ENCODE data around the gene INVS.
"Not testable (repeated sequence)": the region's sequence is repeated elsewhere in the genome, so short reads cannot be mapped to it uniquely, and the experiment has no call there.

Gene INVS

DNA sequence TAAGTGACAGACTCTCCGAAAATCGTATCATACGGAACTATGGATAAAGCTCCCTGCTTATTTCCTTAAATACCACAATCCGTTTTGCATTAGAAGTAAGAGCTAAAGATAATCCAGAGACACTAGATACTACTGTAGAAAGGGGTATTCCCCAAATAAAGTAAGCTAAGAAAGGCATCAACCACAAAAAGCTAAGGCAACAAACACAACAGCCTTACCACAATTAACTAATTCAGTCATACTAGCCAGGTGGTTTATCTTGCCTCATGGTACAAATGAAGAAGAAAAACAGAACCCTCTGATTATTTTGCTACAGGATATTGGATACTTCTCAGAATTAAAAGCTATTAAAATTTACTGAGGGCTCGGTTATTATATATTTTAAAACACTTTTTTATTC, 14.3 kb upstream of the INVS start:
- DNase-seq: no peak

GRCh38 chr9:100086097-100086635, 12.9 kb upstream of the INVS start:
- DNase-seq: no peak

- no peak for DNase-seq
Observed at GRCh38 chr9:100087218-100087617, 11.8 kb upstream of the INVS start.

DNA sequence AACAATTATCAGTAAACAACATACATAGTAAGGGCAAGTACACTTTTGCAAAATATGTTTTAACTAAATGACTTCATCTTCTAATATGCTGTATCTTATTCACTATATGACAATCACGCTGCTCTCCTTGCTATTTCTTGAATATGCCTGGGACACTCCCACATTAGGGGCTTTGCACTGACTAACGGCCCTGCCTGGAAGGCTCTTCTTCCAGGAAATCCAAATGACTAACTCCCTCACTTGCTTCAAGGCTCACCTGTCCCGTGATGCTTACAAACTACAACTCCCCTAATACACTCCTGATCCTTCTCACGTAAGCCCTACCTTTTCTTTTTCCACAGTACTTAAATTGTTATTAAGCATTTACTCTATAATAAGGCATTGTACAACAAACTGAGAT, 10.8 kb upstream of the INVS start:
- DNase-seq: no peak

- DNase-seq: no peak
Observed at GRCh38 chr9:100090880-100091279, 8.2 kb upstream of the INVS start.

DNA sequence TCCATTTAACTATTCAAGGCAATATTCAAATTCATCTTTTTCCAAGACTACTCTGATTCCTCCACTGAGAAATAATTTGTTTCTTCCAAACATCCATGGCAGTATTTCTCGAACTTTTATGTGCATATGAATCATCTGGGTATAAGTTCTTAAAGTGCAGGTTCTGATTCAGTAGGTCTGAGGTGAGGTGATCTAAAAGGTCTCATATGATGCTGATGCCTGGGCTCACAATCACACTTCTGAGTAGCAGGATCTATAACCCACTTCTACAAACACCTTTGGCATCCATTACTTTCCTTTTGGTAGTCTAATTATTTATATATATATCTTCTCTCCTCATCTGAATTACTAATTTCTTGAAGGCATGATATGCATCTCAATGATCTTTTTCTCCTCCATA, 7.4 kb upstream of the INVS start:
- DNase-seq: no peak

GRCh38 chr9:100092066-100092465, 7.0 kb upstream of the INVS start:
- DNase-seq: no peak

DNA sequence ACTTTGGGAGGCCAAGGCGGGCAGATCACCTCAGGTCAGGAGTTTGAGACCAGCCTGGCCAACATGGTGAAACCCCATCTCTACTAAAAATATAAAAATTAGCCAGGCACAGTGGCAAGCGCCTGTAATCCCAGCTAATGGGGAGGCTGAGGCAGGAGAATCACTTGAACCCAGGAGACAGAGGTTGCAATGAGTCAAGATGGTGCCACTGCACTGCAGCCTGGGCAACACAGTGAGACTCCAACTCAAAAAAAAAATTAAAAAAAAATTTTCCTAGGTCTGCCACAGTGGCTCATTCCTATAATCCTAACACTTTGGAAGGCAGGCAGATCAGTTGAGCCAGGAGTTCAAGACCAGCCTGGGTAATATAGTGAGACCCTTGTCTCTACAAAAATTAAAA, 4.6 kb upstream of the INVS start:
- not testable (repeated sequence) for DNase-seq

- DNase-seq: no peak
Observed at GRCh38 chr9:100096378-100096916, 2.6 kb upstream of the INVS start.

DNA sequence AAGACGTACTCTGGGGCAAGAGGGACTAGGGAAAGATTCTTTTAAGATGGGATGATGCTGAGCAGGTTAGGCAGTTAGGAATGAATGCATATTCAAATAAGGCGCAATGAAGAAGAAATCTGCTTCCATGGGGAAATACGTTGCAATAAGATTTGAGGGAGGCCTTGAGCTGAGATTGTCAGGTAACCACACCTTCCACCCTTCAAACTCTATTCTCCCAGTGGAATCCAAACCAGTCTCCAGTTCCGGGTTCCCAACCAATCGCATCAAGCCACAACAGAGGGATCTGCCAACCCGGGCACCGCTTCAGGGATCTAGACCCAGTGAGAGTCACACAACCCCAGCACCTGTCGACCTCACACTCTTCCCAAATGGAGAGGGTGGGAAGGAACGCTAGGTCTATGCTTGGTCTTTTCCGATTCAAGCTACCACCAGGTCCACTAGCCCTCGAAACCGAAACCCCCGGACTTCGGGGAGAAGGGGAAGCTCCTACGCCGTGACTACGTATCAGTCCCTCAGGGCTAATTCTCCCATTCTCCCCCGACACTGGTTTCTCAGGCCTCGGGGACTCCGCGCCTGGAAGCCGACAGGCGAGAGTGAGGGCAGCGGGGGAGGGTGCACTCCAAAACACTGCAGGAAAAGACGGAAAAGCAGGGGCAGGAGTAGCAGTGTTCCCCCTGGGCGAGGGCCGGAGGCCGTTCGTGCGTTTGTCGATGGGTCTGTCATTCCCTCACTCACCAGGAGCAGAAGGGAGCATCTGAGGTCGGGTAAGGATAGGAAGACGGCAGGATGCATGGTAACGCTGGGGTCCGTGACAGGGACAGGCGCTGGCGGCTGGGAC, 777 bp upstream of the INVS start:
- DNase-seq: peak; percentile 14

DNA sequence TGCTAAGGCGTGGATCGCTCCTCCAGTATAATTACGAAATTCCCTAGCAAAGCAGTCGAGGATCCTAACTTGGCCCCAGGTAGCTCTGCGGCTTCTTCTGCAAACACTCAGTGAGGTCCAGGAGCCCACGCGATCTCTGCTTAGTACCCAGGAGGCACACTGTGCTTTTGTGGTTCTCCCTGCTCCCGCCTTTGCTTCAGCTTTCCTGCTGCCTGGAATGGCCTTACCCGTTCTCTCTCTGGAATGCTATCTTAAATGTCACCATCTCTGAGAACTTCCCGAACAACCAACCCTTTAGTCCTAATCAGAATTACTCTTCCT, 639 bp downstream of the INVS start:
- peak; percentile 3 for DNase-seq

GRCh38 chr9:100100146-100100667, 1.2 kb downstream of the INVS start:
- no peak for DNase-seq

GRCh38 chr9:100101608-100102007, 2.6 kb downstream of the INVS start:
- no peak for DNase-seq

DNA sequence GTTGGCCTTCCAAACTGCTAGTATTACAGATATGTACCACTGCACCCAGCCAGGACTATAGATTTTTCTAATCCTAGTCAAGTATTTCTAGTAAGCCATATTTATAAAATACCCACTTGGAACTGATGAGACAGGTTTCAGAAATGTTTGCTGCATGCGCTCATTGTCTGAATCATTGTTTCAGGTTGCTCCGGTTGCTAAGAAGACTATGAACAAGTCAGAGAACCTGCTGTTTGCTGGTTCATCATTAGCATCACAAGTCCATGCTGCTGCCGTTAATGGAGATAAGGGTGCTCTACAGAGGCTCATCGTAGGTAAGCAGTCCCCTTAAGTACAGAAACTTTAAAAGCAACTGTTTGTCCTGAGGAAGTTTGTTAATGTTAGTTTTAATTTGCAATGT, 5.3 kb downstream of the INVS start:
- no peak for DNase-seq

- DNase-seq: no peak
Observed at GRCh38 chr9:100105861-100106260, 6.8 kb downstream of the INVS start.

- DNase-seq: no peak
Observed at GRCh38 chr9:100106616-100107015, 7.6 kb downstream of the INVS start.

DNA sequence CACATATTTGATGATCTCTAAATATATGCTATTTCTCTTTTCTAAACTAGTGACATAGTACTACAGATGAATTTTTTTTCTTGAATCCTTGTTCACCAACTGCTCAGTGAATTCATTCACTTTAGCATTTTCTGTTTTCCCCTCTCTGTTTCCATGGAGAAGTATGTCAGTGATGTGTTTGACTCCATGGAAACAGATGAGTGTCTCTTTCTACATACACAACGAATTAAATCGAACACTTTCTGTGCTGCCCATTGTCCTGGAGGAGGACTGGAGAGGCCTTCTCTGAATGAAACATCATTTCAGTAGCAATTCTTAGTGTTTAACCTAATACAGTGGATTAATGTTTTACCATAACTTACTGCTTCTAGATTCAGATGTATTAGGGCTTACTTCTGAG, 9.5 kb downstream of the INVS start:
- no peak for DNase-seq

DNA sequence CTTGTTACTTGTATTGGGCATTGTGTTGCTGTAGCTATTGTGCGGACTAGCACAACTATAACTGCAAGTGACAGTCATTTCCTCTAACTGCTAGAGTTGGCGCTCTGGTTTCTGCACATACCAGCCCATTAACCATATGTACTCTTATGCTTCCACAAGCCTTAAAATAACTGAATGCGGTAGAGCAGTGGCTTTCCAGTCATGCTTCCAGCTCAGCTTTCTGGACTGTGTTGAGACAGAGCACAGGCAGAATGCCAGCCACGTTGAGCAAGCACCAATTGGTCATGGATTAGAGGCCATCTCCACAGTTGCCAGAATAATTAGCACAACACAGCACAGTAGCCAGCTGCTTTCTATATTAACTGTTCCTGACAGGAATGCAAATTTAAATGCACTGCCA, 12.2 kb downstream of the INVS start:
- no peak for DNase-seq

DNA sequence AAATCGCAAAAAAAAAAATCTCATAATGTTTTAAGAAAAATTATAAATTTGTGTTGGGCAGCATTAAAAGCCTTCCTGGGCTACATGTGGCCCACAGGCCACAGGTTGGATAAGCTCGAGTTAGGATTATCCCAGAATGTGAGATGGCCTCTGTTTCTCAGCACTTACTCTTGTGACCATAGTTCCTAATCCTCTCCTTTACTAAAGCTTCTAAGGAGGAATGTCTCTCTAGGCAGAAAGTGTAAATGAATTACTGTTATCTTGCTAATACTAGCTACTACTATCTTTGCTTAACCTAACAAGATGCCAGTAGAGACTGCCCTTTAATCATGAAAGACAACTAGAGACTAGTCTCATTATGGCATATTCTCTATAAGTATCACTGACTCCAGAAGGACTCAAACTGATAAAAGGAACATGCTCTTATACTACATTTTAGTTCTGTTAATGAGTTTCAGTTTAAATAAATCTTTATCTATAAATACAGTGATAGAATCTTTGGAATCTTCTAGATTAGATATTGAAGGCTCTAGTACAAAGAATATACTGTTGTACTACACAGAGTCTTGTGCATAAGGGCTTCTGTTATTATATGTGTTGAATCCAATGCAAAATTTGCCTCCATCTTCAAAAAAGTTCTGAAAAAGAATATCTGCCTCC, 13.8 kb downstream of the INVS start:
- no peak for DNase-seq

DNA sequence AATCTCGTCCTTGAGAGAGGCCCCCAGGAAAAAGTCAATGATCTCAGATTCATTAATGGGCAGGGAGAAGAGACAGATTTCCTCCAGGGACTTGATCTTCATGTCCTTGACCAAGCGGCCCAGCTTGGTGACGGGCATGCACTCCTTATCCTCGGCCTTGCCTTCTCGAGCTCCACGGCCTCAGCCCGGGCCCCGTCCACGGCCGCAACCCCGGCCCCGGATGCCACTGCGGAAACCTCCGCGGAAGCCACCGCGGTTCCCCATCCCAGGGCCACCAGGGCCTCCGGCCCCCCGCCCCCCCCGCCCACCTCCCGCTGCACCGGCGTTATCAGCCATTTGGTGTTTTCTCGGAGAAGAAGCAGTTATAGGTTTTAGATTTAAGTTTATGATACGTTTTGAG, 18.3 kb downstream of the INVS start:
- no peak for DNase-seq

DNA sequence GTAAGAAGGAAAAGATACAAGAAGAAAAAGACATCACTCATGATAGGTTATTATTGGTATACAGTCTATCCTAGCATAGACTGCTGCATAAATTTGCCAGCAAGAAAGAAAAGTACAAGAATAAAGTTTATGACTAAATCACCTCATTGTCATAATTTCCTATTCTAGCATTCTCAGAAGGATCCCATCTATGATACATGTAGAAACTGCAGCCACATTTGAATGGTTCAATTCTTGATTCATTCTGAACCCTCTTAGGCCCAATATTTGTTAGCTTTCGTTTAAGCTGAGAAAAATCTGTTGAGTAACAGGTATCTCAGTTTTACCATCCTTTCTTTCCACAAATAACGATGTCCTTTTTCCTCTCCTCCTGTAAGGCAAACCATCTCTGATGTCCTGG, 21.2 kb downstream of the INVS start:
- no peak for DNase-seq

- DNase-seq: no peak
Observed at GRCh38 chr9:100125236-100125635, 26.2 kb downstream of the INVS start.

GRCh38 chr9:100125910-100126309, 26.9 kb downstream of the INVS start:
- no peak for DNase-seq

GRCh38 chr9:100126423-100126822, 27.4 kb downstream of the INVS start:
- DNase-seq: no peak
